ENCODE data around the gene C4BPA.

- TF ChIP-seq EZH2 (optimal IDR thresholded peaks at IDR 0.05; ENCODE audit: low read depth, low read length): no peak
- no peak for TF ChIP-seq CTCF (IDR thresholded peaks at IDR 0.05; ENCODE audit: low read length)
- TF ChIP-seq EZH2phosphoT487 (IDR thresholded peaks at IDR 0.05; ENCODE audit: low read length): no peak
These were observed 27.1 kb downstream of the C4BPA start for GRCh38 chr1:207131163-207131562.
